ENCODE measurements around the gene GIMAP7.
"Not testable (repeated sequence)": the region's sequence is repeated elsewhere in the genome, so short reads cannot be mapped to it uniquely, and the experiment has no call there.

The GIMAP7 gene

GRCh38 chr7:150515248-150516147 is 826 bp downstream of the GIMAP7 start:
- no peak for DNase-seq

- DNase-seq = no peak
Observed at GRCh38 chr7:150516956-150517745, 2.5 kb downstream of the GIMAP7 start.

GRCh38 chr7:150519310-150519709 is 4.6 kb downstream of the GIMAP7 start:
- no peak for DNase-seq

GRCh38 chr7:150520145-150520544 is 5.5 kb downstream of the GIMAP7 start:
- no peak for DNase-seq

GRCh38 chr7:150522931-150523330 is 8.3 kb downstream of the GIMAP7 start:
- DNase-seq = not testable (repeated sequence)

- no peak for DNase-seq
Observed at GRCh38 chr7:150524018-150524417, 9.3 kb downstream of the GIMAP7 start.

GRCh38 chr7:150531704-150532103 is 17.0 kb downstream of the GIMAP7 start:
- DNase-seq = no peak

GRCh38 chr7:150538259-150538658 is 23.6 kb downstream of the GIMAP7 start:
- no peak for DNase-seq

GRCh38 chr7:150553163-150553562 is 38.5 kb downstream of the GIMAP7 start:
- no peak for DNase-seq

GRCh38 chr7:150556521-150557138 is 42.0 kb downstream of the GIMAP7 start:
- no peak for DNase-seq

GRCh38 chr7:150560486-150560885 is 45.8 kb downstream of the GIMAP7 start:
- no peak for DNase-seq

- no peak for DNase-seq
Observed at GRCh38 chr7:150562919-150563318, 48.2 kb downstream of the GIMAP7 start.

GRCh38 chr7:150564006-150564405 is 49.3 kb downstream of the GIMAP7 start:
- DNase-seq = no peak

GRCh38 chr7:150564566-150564965 is 49.9 kb downstream of the GIMAP7 start:
- DNase-seq = no peak

- DNase-seq = no peak
Observed at GRCh38 chr7:150565239-150565638, 50.6 kb downstream of the GIMAP7 start.

- no peak for DNase-seq
Observed at GRCh38 chr7:150566123-150566522, 51.5 kb downstream of the GIMAP7 start.

GRCh38 chr7:150566572-150566971 is 51.9 kb downstream of the GIMAP7 start:
- no peak for DNase-seq

- DNase-seq = no peak
Observed at GRCh38 chr7:150567169-150567568, 52.5 kb downstream of the GIMAP7 start, which contains the start of gene GIMAP4. Gene GIMAP4, plus strand, starts transcription at chr7:150567390. Its CDS starts 2,512 bp downstream, at chr7:150569902.

GRCh38 chr7:150567871-150568301 is 53.2 kb downstream of the GIMAP7 start:
- no peak for DNase-seq

GRCh38 chr7:150568714-150569113 is 54.0 kb downstream of the GIMAP7 start:
- no peak for DNase-seq

GRCh38 chr7:150569245-150569955 is 54.7 kb downstream of the GIMAP7 start:
- no peak for DNase-seq
